K562 (cell line): ENCODE measurements around the gene INSR. TPM values are rescaled to one million over a fixed set of nuclear protein-coding genes. Genes with fewer than 3 reads are reported as not detected.

Experiments used
- BRD9 ChIP-seq: fragments of 450-650 bp; IDR thresholded peaks from 2 replicates; pipeline ENCODE4 v1.6.1; 2018; ENCODE audit warnings: low read depth; ENCODE audit not compliant: partially characterized antibody
- FUS ChIP-seq: fragments of 200-400 bp; formaldehyde crosslinking; optimal IDR thresholded peaks from 2 replicates; pipeline ENCODE3; 2017; ENCODE audit warnings: low read depth, low read length
- KDM2B ChIP-seq: fragments of 250-450 bp; sonication (Bioruptor Pico); IDR thresholded peaks from 2 replicates; pipeline ENCODE4 v1.8.0; 2021; ENCODE audit warnings: mild to moderate bottlenecking, moderate library complexity
- LCOR ChIP-seq: sonication (generic); formaldehyde crosslinking; IDR thresholded peaks from 2 replicates; pipeline ENCODE4 v1.8.0; 2022; ENCODE audit warnings: mild to moderate bottlenecking, missing genetic modification reagents
- NCOA4 ChIP-seq: fragments of 450-650 bp; IDR thresholded peaks from 2 replicates; pipeline ENCODE4 v1.6.1; 2018; ENCODE audit warnings: mild to moderate bottlenecking; ENCODE audit not compliant: partially characterized antibody
- RBM39 ChIP-seq: fragments of 200-400 bp; formaldehyde crosslinking; optimal IDR thresholded peaks from 2 replicates; pipeline ENCODE3; 2018; ENCODE audit warnings: low read depth, low read length
- SAP30 ChIP-seq: fragments of 200-600 bp; sonication (generic); IDR thresholded peaks from 2 replicates; pipeline ENCODE4 v1.6.1; 2012; ENCODE audit warnings: borderline replicate concordance, low read depth, mild to moderate bottlenecking, moderate library complexity, low read length, control low read depth, inconsistent platforms; ENCODE audit not compliant: insufficient read depth, poor library complexity, severe bottlenecking
- SETDB1 ChIP-seq: IDR thresholded peaks from one replicate; pipeline ENCODE4 v1.6.1; 2012; ENCODE audit warnings: low read length, control low read depth, inconsistent platforms
- SUPT5H ChIP-seq: fragments of 450-650 bp; IDR thresholded peaks from 2 replicates; pipeline ENCODE4 v1.6.1; 2016
- TCF7L2 ChIP-seq: fragments of 150-350 bp; IDR thresholded peaks from 2 replicates; pipeline ENCODE4 v1.6.1; 2016; ENCODE audit warnings: low read depth, mild to moderate bottlenecking, low read length, moderate library complexity
- THRAP3 ChIP-seq: fragments of 450-650 bp; IDR thresholded peaks from 2 replicates; pipeline ENCODE4 v1.6.1; 2016; ENCODE audit warnings: mild to moderate bottlenecking, inconsistent platforms, borderline replicate concordance
- ZBTB17 ChIP-seq: fragments of 450-650 bp; formaldehyde crosslinking; IDR thresholded peaks from 2 replicates; pipeline ENCODE4 v1.4.0; 2020; ENCODE audit warnings: mild to moderate bottlenecking
- polyA plus RNA-seq, 8 experiments: library from polyadenylated mRNA; depleted of rRNA in 4 of 8; stranded (reverse) in 5 of 8; unstranded in 3 of 8; fragments of >200 nt; fragmentation: Nextera tagmentation in 2 of 8; fragmentation: Illumina TruSeq in 1 of 8; extraction: Ambion mirVana in 2 of 8; extraction: Trizol in 1 of 8; gene quantifications; 2 replicates each; pipeline versions ENCODE4 v1.2.1 to v1.2.3, GENCODE V29; 2011 to 2014; ENCODE audit warnings: inconsistent platforms in 1 of 8, missing spikeins in 1 of 8
- total RNA-seq, 7 experiments: library from RNA; depleted of rRNA in 6 of 7; stranded (reverse); fragments of >200 nt in 6 of 7; fragmentation: Illumina TruSeq in 2 of 7; extraction: Trizol in 2 of 7; gene quantifications; 2 replicates each; pipeline versions ENCODE4 v1.2.1 to v1.2.3, GENCODE V29; 2011 to 2021; ENCODE audit warnings: low replicate concordance in 1 of 7
- TF ChIP-seq, protein P1 (sequence below): fragments of 450-650 bp; IDR thresholded peaks from 2 replicates; pipeline ENCODE4 v1.6.1; 2017; ENCODE audit warnings: mild to moderate bottlenecking, moderate library complexity
- TF ChIP-seq, protein P2 (sequence below): sonication (generic); formaldehyde crosslinking; IDR thresholded peaks from 2 replicates; pipeline ENCODE4 v1.9.0; 2022; ENCODE audit warnings: mild to moderate bottlenecking, missing genetic modification reagents
- TF ChIP-seq, protein P3 (sequence below), 2 experiments: fragments of 450-650 bp in 1 of 2; sonication (generic) in 1 of 2; formaldehyde crosslinking in 1 of 2; IDR thresholded peaks; 2 replicates each; pipeline versions ENCODE4 v1.7.1 to v1.9.0; 2016 to 2022; ENCODE audit warnings: inconsistent platforms in 1 of 2, mild to moderate bottlenecking in 1 of 2, missing genetic modification reagents in 1 of 2
- TF ChIP-seq, protein P4 (sequence below): sonication (generic); formaldehyde crosslinking; IDR thresholded peaks from 2 replicates; pipeline ENCODE4 v1.5.0; 2020; ENCODE audit warnings: missing genetic modification reagents
- TF ChIP-seq, protein P5 (sequence below): sonication (generic); formaldehyde crosslinking; IDR thresholded peaks from 2 replicates; pipeline ENCODE4 v1.8.0; 2022; ENCODE audit warnings: mild to moderate bottlenecking, missing genetic modification reagents

Gene INSR
- total and polyA plus RNA-seq, 9 of the 15 experiments (the other 6 are each of a cell fraction or from before 2014, with no cell fraction given), result 0.04 to 0.88 (median 0.41) TPM

DNA sequence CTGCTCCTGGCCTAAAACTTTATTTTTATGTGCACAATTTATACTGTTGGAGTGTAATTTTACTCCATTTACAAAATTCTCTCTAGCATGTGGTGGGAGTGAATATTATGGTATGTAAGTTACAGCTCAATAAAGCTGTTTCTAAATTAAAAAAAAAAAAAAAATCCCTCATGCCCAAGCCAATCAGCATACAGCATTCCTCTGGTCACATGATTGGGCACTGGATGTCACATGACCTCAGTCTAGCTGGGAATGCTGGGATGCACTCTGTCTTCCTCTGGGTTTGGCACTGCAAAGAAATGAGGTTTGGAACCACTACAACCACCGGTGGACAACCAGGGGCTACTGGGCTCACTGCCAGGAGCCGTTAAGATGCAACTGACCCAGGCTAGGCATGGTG lies 157.1 kb downstream of the INSR start (continued):
- TF ChIP-seq LCOR (CRISPR knock-in tag) (no peak), NCOA4 (no peak), FUS (no peak), SAP30 (no peak), SUPT5H (no peak), THRAP3 (no peak), KDM2B (CRISPR knock-in tag) (no peak), ZBTB17 (CRISPR knock-in tag) (no peak), BRD9 (no peak), TCF7L2 (no peak), SETDB1 (no peak), RBM39 (no peak)
- TF ChIP-seq, protein P1, sequence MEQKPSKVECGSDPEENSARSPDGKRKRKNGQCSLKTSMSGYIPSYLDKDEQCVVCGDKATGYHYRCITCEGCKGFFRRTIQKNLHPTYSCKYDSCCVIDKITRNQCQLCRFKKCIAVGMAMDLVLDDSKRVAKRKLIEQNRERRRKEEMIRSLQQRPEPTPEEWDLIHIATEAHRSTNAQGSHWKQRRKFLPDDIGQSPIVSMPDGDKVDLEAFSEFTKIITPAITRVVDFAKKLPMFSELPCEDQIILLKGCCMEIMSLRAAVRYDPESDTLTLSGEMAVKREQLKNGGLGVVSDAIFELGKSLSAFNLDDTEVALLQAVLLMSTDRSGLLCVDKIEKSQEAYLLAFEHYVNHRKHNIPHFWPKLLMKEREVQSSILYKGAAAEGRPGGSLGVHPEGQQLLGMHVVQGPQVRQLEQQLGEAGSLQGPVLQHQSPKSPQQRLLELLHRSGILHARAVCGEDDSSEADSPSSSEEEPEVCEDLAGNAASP, result no peak
- TF ChIP-seq, protein P2, sequence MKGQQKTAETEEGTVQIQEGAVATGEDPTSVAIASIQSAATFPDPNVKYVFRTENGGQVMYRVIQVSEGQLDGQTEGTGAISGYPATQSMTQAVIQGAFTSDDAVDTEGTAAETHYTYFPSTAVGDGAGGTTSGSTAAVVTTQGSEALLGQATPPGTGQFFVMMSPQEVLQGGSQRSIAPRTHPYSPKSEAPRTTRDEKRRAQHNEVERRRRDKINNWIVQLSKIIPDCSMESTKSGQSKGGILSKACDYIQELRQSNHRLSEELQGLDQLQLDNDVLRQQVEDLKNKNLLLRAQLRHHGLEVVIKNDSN (CRISPR knock-in tag), result peak; percentile 76
- TF ChIP-seq, protein P3, sequence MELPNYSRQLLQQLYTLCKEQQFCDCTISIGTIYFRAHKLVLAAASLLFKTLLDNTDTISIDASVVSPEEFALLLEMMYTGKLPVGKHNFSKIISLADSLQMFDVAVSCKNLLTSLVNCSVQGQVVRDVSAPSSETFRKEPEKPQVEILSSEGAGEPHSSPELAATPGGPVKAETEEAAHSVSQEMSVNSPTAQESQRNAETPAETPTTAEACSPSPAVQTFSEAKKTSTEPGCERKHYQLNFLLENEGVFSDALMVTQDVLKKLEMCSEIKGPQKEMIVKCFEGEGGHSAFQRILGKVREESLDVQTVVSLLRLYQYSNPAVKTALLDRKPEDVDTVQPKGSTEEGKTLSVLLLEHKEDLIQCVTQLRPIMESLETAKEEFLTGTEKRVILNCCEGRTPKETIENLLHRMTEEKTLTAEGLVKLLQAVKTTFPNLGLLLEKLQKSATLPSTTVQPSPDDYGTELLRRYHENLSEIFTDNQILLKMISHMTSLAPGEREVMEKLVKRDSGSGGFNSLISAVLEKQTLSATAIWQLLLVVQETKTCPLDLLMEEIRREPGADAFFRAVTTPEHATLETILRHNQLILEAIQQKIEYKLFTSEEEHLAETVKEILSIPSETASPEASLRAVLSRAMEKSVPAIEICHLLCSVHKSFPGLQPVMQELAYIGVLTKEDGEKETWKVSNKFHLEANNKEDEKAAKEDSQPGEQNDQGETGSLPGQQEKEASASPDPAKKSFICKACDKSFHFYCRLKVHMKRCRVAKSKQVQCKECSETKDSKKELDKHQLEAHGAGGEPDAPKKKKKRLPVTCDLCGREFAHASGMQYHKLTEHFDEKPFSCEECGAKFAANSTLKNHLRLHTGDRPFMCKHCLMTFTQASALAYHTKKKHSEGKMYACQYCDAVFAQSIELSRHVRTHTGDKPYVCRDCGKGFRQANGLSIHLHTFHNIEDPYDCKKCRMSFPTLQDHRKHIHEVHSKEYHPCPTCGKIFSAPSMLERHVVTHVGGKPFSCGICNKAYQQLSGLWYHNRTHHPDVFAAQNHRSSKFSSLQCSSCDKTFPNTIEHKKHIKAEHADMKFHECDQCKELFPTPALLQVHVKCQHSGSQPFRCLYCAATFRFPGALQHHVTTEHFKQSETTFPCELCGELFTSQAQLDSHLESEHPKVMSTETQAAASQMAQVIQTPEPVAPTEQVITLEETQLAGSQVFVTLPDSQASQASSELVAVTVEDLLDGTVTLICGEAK (IDR thresholded peaks at IDR 0.05), result peak; percentile 82
- TF ChIP-seq, protein P3 (CRISPR knock-in tag; IDR thresholded peaks at IDR 0.05), result no peak
- TF ChIP-seq, protein P4, sequence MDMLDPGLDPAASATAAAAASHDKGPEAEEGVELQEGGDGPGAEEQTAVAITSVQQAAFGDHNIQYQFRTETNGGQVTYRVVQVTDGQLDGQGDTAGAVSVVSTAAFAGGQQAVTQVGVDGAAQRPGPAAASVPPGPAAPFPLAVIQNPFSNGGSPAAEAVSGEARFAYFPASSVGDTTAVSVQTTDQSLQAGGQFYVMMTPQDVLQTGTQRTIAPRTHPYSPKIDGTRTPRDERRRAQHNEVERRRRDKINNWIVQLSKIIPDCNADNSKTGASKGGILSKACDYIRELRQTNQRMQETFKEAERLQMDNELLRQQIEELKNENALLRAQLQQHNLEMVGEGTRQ, result peak; percentile 73
- TF ChIP-seq, protein P5, sequence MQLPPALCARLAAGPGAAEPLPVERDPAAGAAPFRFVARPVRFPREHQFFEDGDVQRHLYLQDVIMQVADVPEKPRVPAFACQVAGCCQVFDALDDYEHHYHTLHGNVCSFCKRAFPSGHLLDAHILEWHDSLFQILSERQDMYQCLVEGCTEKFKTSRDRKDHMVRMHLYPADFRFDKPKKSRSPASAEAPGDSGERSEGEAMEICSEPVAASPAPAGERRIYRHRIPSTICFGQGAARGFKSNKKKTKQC (CRISPR knock-in tag), result no peak
